Measurements from ENCODE around the gene WDSUB1. TPM values are rescaled to one million over a fixed set of nuclear protein-coding genes. Genes with fewer than 3 reads are reported as not detected.

The WDSUB1 gene
- total RNA-seq, 2 experiments from 2014 or later: 3.7 to 5.3 TPM

DNA sequence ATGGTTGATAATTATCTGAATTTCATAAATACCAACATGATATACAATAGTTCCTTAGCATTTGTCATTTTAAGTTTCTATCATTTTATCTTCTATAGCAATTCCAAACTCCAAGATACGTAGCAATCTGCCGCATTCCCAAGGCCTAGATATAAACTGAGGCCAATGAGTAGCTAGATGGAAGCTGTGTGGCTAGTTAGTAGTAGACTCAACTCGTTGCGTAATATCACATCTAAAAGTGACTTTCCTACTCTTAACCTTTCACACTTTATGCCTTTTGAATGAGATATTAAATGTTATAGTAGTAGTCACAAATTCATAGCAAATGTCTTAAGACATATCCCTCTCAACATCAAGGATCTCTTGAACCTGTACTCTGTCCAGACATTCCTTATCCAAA, 33.6 kb downstream of the WDSUB1 start:
- Histone ChIP-seq H3K9me3 (ENCODE audit: low read length) (no peaks in the 10 kb centered on the region), H3K4me2 (ENCODE audit: low read length) (no peak overlapping the region), H3K79me2 (ENCODE audit: insufficient read depth, low read depth, low read length) (no peaks in the 10 kb centered on the region), H3K27ac (ENCODE audit: low read depth, low read length, poor library complexity, severe bottlenecking) (no peak overlapping the region), H4K20me1 (ENCODE audit: insufficient read depth, low read length) (no peaks in the 10 kb centered on the region), H3K9me2 (ENCODE audit: insufficient read depth, low read length) (no peaks in the 10 kb centered on the region), H3K4me3 (ENCODE audit: low read depth, low read length, poor library complexity, severe bottlenecking) (no peak overlapping the region), H3K4me1 (ENCODE audit: insufficient read depth, low read length, poor library complexity, severe bottlenecking) (no peaks in the 10 kb centered on the region), H2AFZ (ENCODE audit: low read length) (no peak overlapping the region), H3K36me3 (ENCODE audit: insufficient read depth, low read length) (no peaks in the 10 kb centered on the region)
- intact Hi-C loops (cut with micrococcal nuclease; ENCODE audit: unreplicated experiment): no loop called here
- ChIA-PET POLR2A (interaction anchor here (0.6 kb wide), 1 partner anchor 75 kb away, joined by 4 read pairs; no protein-coding TSS in a partner anchor), CTCF (ENCODE audit: unreplicated experiment) (no interaction called here)
- DNase-seq (ENCODE audit: low spot score): no peak
- no peak for TF ChIP-seq EZH2phosphoT487 (IDR thresholded peaks at IDR 0.05; ENCODE audit: borderline replicate concordance, low read depth, low read length)
- TF ChIP-seq, protein P1, sequence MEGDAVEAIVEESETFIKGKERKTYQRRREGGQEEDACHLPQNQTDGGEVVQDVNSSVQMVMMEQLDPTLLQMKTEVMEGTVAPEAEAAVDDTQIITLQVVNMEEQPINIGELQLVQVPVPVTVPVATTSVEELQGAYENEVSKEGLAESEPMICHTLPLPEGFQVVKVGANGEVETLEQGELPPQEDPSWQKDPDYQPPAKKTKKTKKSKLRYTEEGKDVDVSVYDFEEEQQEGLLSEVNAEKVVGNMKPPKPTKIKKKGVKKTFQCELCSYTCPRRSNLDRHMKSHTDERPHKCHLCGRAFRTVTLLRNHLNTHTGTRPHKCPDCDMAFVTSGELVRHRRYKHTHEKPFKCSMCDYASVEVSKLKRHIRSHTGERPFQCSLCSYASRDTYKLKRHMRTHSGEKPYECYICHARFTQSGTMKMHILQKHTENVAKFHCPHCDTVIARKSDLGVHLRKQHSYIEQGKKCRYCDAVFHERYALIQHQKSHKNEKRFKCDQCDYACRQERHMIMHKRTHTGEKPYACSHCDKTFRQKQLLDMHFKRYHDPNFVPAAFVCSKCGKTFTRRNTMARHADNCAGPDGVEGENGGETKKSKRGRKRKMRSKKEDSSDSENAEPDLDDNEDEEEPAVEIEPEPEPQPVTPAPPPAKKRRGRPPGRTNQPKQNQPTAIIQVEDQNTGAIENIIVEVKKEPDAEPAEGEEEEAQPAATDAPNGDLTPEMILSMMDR (conservative IDR thresholded peaks at IDR 0.05; ENCODE audit: low read length): no peak
- BruUV-seq (replicated peaks): no TSS peak

DNA sequence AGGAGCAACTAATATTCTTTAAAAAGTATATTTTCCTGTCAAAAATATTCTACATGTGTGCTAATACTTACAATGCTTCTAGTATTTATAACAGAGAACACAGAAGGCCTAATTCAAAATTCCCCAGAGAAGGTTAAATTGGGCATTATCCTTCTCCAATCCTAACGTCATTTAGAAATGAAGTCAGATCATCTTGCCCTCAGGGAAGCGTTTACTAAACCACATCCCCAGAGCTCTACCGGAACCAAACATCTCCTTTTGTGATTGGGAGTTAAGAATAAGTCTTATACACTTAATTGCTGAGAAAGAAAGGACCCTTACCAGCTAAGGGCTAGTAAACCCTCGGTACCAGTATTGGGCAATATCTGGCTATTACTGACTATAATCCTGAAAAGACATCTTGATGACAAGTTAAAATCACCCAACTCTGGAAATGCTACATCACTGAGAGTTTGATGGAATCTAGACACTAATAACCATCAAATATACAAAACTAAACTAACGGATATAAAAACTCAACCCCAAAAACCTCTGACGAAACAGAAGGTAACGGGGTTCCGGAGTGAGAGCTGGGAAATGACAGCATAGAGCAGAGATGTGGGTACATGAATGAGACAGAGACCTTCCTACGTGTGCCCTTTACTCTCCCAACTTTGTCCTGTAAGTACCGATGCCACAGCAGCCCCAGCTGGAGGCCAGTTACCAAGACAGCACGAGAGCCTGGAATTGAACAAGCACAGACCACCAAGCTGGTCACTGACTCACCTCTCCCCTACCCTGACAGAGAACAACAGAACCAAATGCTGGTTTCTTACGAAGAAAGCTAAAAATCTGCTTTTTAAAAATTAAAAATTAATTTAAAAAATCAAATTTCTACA, 35.0 kb downstream of the WDSUB1 start:
- Histone ChIP-seq H3K27ac (ENCODE audit: low read depth, low read length, poor library complexity, severe bottlenecking) (no peak overlapping the region), H2AFZ (ENCODE audit: low read length) (no peak overlapping the region), H3K9me2 (ENCODE audit: insufficient read depth, low read length) (no peaks in the 10 kb centered on the region), H3K4me3 (ENCODE audit: low read depth, low read length, poor library complexity, severe bottlenecking) (no peak overlapping the region), H3K36me3 (ENCODE audit: insufficient read depth, low read length) (no peaks in the 10 kb centered on the region), H4K20me1 (ENCODE audit: insufficient read depth, low read length) (no peaks in the 10 kb centered on the region), H3K9me3 (ENCODE audit: low read length) (no peaks in the 10 kb centered on the region), H3K79me2 (ENCODE audit: insufficient read depth, low read depth, low read length) (no peaks in the 10 kb centered on the region), H3K4me2 (ENCODE audit: low read length) (no peak overlapping the region), H3K4me1 (ENCODE audit: insufficient read depth, low read length, poor library complexity, severe bottlenecking) (no peaks in the 10 kb centered on the region)
- intact Hi-C loops (cut with micrococcal nuclease; ENCODE audit: unreplicated experiment): no loop called here
- DNase-seq (ENCODE audit: low spot score): no peak
- ChIA-PET POLR2A (interaction anchor here (0.5 to 0.7 kb wide), 3 partner anchors 12 to 80 kb away, joined by 3 to 9 read pairs (median 3); no protein-coding TSS in a partner anchor), CTCF (ENCODE audit: unreplicated experiment) (no interaction called here)
- no TSS peak for BruUV-seq (replicated peaks)
- no peak for TF ChIP-seq EZH2phosphoT487 (IDR thresholded peaks at IDR 0.05; ENCODE audit: borderline replicate concordance, low read depth, low read length)
- TF ChIP-seq, protein P1 (conservative IDR thresholded peaks at IDR 0.05; ENCODE audit: low read length): no peak
